Right forelimb (tissue), 1 donor: ENCODE measurements around the gene RNF187.

Source experiments
- DNase-seq: peaks from one replicate; pipeline ENCODE4 v3.0.0-alpha.2; 2018

The RNF187 gene

GRCh38 chr1:228487336-228488124 is at the start of gene RNF187:
Gene RNF187 (plus strand): TSS chr1:228487382.
- DNase-seq, result peak; percentile 59

- DNase-seq, result no peak
Observed at GRCh38 chr1:228437424-228437962, 49.7 kb upstream of the RNF187 start.

GRCh38 chr1:228438266-228438665 is 48.9 kb upstream of the RNF187 start:
- DNase-seq, result no peak

- no peak for DNase-seq
Observed at GRCh38 chr1:228440761-228441500, 46.3 kb upstream of the RNF187 start.

GRCh38 chr1:228443395-228443794 is 43.8 kb upstream of the RNF187 start:
- DNase-seq, result no peak

- no peak for DNase-seq
Observed at GRCh38 chr1:228445490-228445842, 41.7 kb upstream of the RNF187 start.

- DNase-seq, result no peak
Observed at GRCh38 chr1:228445843-228446650, 41.1 kb upstream of the RNF187 start.

- no peak for DNase-seq
Observed at GRCh38 chr1:228446852-228447251, 40.3 kb upstream of the RNF187 start.

GRCh38 chr1:228448372-228448771 is 38.8 kb upstream of the RNF187 start:
- DNase-seq, result no peak

GRCh38 chr1:228450200-228450599 is 37.0 kb upstream of the RNF187 start:
- DNase-seq, result no peak

GRCh38 chr1:228452194-228453021 is 34.8 kb upstream of the RNF187 start:
- no peak for DNase-seq

- DNase-seq, result no peak
Observed at GRCh38 chr1:228453022-228453560, 34.1 kb upstream of the RNF187 start.

GRCh38 chr1:228453614-228454013 is 33.6 kb upstream of the RNF187 start:
- no peak for DNase-seq

- no peak for DNase-seq
Observed at GRCh38 chr1:228454238-228454637, 32.9 kb upstream of the RNF187 start.

- DNase-seq, result no peak
Observed at GRCh38 chr1:228455715-228456114, 31.5 kb upstream of the RNF187 start.

GRCh38 chr1:228456252-228457016 is 30.7 kb upstream of the RNF187 start:
- DNase-seq, result no peak

GRCh38 chr1:228457017-228457395 is 30.2 kb upstream of the RNF187 start:
- no peak for DNase-seq

GRCh38 chr1:228457396-228458176 is 29.6 kb upstream of the RNF187 start:
- peak; percentile 90 for DNase-seq

- DNase-seq, result peak; percentile 80
Observed at GRCh38 chr1:228459091-228459993, 27.8 kb upstream of the RNF187 start.
